Astrocyte of the hippocampus (primary cell): ENCODE results near the gene TRAF3.

Experiments used
- DNase-seq: peaks from one replicate; pipeline ENCODE4 v3.0.0; 2011; ENCODE audit warnings: low read depth, low spot score

The TRAF3 gene

GRCh38 chr14:102778338-102779083 is 1.3 kb downstream of the TRAF3 start:
- DNase-seq, result peak; percentile 50

GRCh38 chr14:102779084-102779462 is 1.8 kb downstream of the TRAF3 start:
- peak; percentile 58 for DNase-seq

GRCh38 chr14:102779574-102780315 is 2.5 kb downstream of the TRAF3 start:
- peak; percentile 35 for DNase-seq

- no peak for DNase-seq
Observed at GRCh38 chr14:102781063-102781462, 3.8 kb downstream of the TRAF3 start.

- DNase-seq, result no peak
Observed at GRCh38 chr14:102782974-102783373, 5.7 kb downstream of the TRAF3 start.

- no peak for DNase-seq
Observed at GRCh38 chr14:102784892-102785594, 7.8 kb downstream of the TRAF3 start.

- no peak for DNase-seq
Observed at GRCh38 chr14:102785595-102785963, 8.3 kb downstream of the TRAF3 start.

- DNase-seq, result no peak
Observed at GRCh38 chr14:102786768-102787167, 9.5 kb downstream of the TRAF3 start.

GRCh38 chr14:102789349-102789748 is 12.1 kb downstream of the TRAF3 start:
- no peak for DNase-seq

- no peak for DNase-seq
Observed at GRCh38 chr14:102793531-102794328, 16.5 kb downstream of the TRAF3 start.

GRCh38 chr14:102795060-102795925 is 18.0 kb downstream of the TRAF3 start:
- DNase-seq, result peak; percentile 89

- DNase-seq, result no peak
Observed at GRCh38 chr14:102796661-102797190, 19.5 kb downstream of the TRAF3 start.

GRCh38 chr14:102798926-102799325 is 21.7 kb downstream of the TRAF3 start:
- DNase-seq, result no peak

- DNase-seq, result peak; percentile 95
Observed at GRCh38 chr14:102799684-102800562, 22.7 kb downstream of the TRAF3 start.

- no peak for DNase-seq
Observed at GRCh38 chr14:102802834-102803523, 25.7 kb downstream of the TRAF3 start.

- no peak for DNase-seq
Observed at GRCh38 chr14:102804858-102805257, 27.6 kb downstream of the TRAF3 start.

GRCh38 chr14:102805371-102805891 is 28.2 kb downstream of the TRAF3 start:
- DNase-seq, result peak; percentile 83

- no peak for DNase-seq
Observed at GRCh38 chr14:102805941-102806340, 28.7 kb downstream of the TRAF3 start.

- no peak for DNase-seq
Observed at GRCh38 chr14:102806447-102806846, 29.2 kb downstream of the TRAF3 start.
